ENCODE measurements around the gene DGKH.
"Not testable (repeated sequence)": the region's sequence is repeated elsewhere in the genome, so short reads cannot be mapped to it uniquely, and the experiment has no call there.

The DGKH gene

GRCh38 chr13:42216422-42216735 lies 167.9 kb downstream of the DGKH start:
- in situ Hi-C loops (cut with HindIII; ENCODE audit: low sequenced_read_pairs): no loop called here

DNA sequence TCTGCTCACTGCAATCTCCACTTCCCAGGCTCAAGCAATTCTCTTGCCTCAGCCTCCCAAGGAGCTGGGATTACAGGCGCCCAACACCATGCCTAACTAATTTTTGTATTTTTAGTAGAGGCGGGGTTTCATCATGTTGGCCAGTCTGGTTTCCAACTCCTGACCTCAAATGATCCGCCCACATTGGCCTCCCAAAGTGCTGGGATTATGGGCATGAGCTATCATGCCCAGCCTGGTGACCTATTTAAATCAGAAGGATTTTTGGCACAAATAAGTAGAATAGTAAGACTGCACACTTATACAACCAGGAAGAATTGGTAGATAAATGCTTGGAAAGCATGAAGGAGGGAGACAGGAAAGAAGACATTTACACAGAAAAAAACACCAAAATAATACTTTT lies 170.1 kb downstream of the DGKH start:
- in situ Hi-C loops (cut with HindIII; ENCODE audit: low sequenced_read_pairs): no loop called here

- in situ Hi-C loops (cut with HindIII; ENCODE audit: low sequenced_read_pairs): no loop called here
These were observed 170.6 kb downstream of the DGKH start for GRCh38 chr13:42219051-42219450.

DNA sequence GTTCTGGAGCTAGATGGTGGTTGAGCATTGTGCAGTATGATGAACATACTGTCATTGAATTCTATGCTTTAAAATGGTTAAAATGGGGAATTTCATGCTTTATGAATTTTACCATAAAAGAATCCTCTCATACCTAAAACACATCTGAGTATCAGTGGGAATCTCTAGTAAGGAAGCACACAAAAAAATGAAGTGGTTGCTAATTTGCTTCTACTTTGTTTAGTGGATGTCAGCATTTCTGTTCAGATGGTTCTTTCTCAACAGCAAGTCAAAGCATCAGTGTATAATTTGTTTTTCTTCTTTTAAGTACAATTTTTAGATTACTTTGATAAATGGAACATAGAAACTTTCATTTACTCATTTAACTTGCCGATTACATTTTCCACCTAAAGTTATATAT lies 171.4 kb downstream of the DGKH start:
- in situ Hi-C loops (cut with HindIII; ENCODE audit: low sequenced_read_pairs): no loop called here

- in situ Hi-C loops (cut with HindIII; ENCODE audit: low sequenced_read_pairs): no loop called here
These were observed 172.8 kb downstream of the DGKH start for GRCh38 chr13:42221121-42221765.

DNA sequence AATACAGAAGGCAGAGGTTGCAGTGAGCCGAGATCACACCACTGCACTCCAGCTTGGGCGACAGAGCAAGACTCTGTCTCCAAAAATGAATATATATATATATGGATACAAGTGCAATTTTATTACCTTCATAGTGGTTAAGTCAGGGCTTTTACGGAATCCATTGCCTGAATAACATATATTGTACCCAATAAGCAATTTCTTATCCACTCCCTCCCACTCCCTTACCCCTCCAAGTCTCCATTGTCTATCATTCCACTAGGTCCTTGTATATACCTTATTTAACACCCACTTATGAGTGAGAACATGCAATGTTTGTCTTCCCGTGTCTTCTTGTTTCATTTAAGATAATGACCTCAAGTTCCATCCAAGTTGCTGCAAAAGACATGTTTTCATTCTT lies 175.2 kb downstream of the DGKH start:
- in situ Hi-C loops (cut with HindIII; ENCODE audit: low sequenced_read_pairs): no loop called here

GRCh38 chr13:42225051-42225450 lies 176.6 kb downstream of the DGKH start:
- in situ Hi-C loops (cut with HindIII; ENCODE audit: low sequenced_read_pairs): no loop called here

GRCh38 chr13:42226759-42227158 lies 178.3 kb downstream of the DGKH start:
- in situ Hi-C loops (cut with HindIII; ENCODE audit: low sequenced_read_pairs): not testable (repeated sequence)

DNA sequence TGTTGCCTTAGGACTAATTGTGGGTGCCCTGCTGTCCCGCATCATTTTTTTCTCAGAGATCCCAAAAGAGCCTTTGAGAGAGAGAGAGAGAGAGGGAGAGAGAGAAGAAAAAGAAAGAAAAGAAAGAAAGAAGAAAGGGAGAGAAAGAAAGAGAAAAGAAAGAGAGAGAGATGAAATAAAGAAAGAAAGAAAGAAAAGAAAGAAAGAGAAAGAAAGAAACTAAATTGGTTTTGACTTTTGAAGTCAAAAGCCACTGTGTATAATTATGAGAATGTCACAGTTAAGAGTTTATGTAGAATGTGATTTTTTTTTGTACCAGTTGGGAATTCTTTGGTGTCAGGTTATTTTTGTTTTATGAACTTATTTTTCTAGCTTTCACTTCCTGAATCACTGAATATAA lies 180.1 kb downstream of the DGKH start:
- in situ Hi-C loops (cut with HindIII; ENCODE audit: low sequenced_read_pairs): no loop called here

DNA sequence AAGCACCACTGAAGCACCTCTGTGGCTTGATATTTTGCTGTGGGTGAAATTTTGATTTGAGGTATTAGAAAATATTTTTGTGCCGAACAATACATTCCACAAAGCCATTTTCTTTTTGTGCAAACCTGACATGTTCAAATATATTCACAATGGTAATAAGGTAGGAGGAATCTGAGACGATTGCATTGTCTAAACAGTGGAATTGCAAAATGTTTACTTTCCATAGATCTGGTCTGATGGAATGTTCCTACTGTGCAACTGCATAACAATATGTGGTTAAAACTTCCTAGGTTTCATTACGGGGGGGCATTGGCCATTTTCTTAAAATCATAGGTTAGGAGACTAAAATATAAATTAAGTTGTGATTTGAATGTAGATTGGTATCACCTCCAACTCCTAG lies 180.8 kb downstream of the DGKH start:
- in situ Hi-C loops (cut with HindIII; ENCODE audit: low sequenced_read_pairs): no loop called here

DNA sequence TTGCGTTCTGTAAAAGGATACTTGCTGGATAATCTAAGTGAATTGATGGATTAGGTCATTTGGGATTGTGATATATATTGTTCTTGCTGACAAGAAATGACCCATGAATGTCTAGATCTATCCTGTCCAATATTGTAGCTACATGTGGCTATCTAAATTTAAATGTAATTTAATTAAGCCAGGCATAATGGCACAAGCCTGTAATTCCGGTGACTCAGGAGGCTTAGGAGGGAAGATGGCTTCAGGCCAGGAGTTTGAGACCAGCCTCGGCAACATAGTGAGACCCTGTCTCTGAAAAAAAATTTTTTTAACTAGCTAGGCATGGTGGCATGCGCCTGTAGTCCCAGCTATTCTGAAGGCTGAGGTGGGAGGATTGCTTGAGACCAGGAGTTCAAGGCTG lies 184.2 kb downstream of the DGKH start:
- in situ Hi-C loops (cut with HindIII; ENCODE audit: low sequenced_read_pairs): no loop called here

GRCh38 chr13:42233726-42234125 lies 185.3 kb downstream of the DGKH start:
- in situ Hi-C loops (cut with HindIII; ENCODE audit: low sequenced_read_pairs): no loop called here

DNA sequence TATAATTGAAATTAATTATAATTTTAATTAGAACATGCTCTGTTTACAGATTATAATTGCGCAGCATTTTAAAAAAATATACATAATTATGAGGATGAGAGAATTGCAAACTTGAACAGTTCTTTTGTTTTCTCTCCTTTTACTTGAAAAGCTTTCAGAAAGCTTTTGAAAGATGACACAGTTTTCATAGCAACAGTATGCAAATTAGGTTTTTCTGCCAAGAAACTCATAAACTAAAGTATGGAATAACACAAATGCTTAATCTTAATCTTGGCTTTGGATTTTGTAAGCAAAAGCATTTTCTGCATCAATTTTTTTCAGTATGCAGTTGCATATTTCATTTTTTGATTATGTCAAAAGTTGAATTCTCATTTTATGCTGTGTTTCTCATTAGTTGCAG lies 190.7 kb downstream of the DGKH start:
- in situ Hi-C loops (cut with HindIII; ENCODE audit: low sequenced_read_pairs): no loop called here

DNA sequence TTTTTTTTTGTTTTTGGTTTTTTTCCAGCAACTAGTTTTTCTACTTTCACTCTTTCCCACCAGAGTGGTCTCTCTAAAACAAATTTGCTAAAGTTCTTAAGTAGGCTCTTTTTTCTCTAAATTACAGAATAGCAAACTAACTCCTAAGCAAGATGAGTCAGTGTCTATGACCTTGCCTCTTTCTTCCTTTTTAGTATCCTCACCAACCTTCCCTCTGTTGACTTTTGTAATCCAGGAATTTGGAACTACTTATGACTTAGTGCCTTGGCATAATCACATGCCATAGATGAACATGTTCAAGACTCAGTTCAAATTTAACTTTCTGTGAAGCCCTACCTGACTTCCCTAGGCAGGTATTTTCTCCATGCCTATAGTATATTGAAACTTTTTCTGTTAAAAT lies 191.2 kb downstream of the DGKH start:
- in situ Hi-C loops (cut with HindIII; ENCODE audit: low sequenced_read_pairs): no loop called here

GRCh38 chr13:42246541-42246940 lies 198.1 kb downstream of the DGKH start:
- in situ Hi-C loops (cut with HindIII; ENCODE audit: low sequenced_read_pairs): no loop called here

- in situ Hi-C loops (cut with HindIII; ENCODE audit: low sequenced_read_pairs): no loop called here
These were observed 199.4 kb downstream of the DGKH start for GRCh38 chr13:42247883-42248282.

GRCh38 chr13:42255886-42256285 lies 207.4 kb downstream of the DGKH start:
- in situ Hi-C loops (cut with HindIII; ENCODE audit: low sequenced_read_pairs): no loop called here

- in situ Hi-C loops (cut with HindIII; ENCODE audit: low sequenced_read_pairs): no loop called here
These were observed 210.3 kb downstream of the DGKH start for GRCh38 chr13:42258747-42259146.

GRCh38 chr13:42259515-42259914 lies 211.1 kb downstream of the DGKH start:
- in situ Hi-C loops (cut with HindIII; ENCODE audit: low sequenced_read_pairs): no loop called here

DNA sequence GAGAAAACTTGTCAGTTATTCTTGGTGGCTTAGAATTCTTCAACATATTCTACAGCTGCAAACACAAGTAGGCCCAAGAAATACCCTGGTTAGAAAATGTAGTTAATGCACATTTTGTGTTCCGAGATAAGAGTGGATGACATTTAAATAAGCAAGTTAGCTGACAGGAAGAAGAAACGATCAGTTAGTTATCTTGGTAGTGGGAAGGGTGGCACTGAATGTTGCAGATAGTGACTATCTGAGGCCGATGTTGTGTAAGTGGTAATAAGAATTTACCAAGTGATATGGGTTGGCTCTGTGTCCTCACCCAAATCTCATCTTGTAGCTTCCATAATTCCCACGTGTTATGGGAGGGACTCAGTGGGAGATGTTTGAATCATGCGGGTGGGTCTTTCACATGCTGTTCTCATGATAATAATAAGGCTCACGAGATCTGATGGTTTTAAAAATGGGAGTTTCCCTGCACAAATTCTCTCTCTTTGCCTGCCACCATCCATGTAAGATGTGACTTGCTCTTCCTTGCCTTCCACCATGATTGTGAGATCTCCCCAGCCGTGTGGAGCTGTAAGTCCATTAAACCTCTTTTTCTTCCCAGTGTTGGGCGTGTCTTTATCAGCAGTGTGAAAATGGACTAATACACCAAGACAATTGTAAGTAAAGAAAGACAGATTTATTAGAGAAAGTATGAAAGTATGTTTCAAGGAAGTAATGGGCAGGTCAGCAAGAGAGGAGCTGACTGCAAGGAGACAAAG lies 212.6 kb downstream of the DGKH start:
- in situ Hi-C loops (cut with HindIII; ENCODE audit: low sequenced_read_pairs): no loop called here

DNA sequence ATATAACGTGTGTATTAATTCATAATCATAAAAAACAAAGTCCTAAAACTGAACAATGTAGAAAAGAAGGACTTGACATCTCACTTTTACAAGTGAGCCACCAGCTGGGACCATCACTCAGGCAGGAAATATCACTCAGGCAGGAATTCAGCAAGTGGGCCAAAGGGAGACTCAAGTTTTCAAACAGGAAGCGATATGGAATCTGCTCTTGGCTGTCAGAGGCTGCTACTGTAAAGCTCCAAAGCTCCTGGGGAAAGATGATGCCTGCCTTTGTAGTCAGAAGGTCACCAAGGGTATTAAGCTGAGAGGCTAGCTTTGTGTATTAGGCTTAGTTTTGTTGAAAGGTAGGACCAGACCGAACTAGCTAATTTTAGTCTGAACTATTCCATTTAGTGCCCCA lies 218.0 kb downstream of the DGKH start:
- in situ Hi-C loops (cut with HindIII; ENCODE audit: low sequenced_read_pairs): no loop called here

- in situ Hi-C loops (cut with HindIII; ENCODE audit: low sequenced_read_pairs): no loop called here
These were observed 221.9 kb downstream of the DGKH start for GRCh38 chr13:42270160-42270856.
